ENCODE results near the gene CBX3. TPM values are rescaled to one million over a fixed set of nuclear protein-coding genes. Genes with fewer than 3 reads are reported as not detected.
"Not testable (repeated sequence)": the region's sequence is repeated elsewhere in the genome, so short reads cannot be mapped to it uniquely, and the experiment has no call there.

CBX3 gene
- total RNA-seq: 100 to 1,000 TPM; 103 to 126 (median 109) TPM
- 196 TPM for total RNA-seq (2013)

DNA sequence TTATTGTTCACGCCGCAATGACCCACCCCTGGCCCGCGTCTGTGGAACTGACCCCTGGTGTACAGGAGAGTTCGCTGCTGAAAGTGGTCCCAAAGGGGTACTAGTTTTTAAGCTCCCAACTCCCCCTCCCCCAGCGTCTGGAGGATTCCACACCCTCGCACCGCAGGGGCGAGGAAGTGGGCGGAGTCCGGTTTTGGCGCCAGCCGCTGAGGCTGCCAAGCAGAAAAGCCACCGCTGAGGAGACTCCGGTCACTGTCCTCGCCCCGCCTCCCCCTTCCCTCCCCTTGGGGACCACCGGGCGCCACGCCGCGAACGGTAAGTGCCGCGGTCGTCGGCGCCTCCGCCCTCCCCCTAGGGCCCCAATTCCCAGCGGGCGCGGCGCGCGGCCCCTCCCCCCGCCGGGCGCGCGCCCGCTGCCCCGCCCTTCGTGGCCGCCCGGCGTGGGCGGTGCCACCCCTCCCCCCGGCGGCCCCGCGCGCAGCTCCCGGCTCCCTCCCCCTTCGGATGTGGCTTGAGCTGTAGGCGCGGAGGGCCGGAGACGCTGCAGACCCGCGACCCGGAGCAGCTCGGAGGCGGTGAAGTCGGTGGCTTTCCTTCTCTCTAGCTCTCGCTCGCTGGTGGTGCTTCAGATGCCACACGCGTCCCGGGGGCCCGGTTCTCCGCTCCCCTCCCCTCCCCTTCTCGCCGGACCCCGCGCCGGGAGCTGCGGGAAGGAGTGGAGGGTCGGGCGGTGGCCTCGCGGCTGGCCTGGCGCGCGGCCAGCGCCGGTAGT, at the start of gene CBX3:
TSS of gene CBX3 (plus strand) at position 499 of the 772 bp plus-strand sequence. CDS start 1,254 bp downstream, outside the sequence.
- H3K4me3 ChIP-seq (ENCODE audit: low read length): peak within 1 kb of the TSS; percentile 87
- Mint-ChIP-seq H3K27ac (peak within 1 kb of the TSS; percentile 100), H3K27me3 (ENCODE audit: low read depth in 2 of 2) (peaks cover 2 to 5% of the 10 kb centered on the region in 2 donors), H3K36me3 (peaks cover 47% of the 10 kb centered on the region), H3K4me1 (peaks cover 78 to 82% of the 10 kb centered on the region in 2 donors), H3K9me3 (no peaks in the 10 kb centered on the region), H3K4me3 (peak within 1 kb of the TSS; percentile 100)
- no peak for TF ChIP-seq CTCF (IDR thresholded peaks at IDR 0.05)
- H3K36me3 ChIP-seq (ENCODE audit: control insufficient read depth, insufficient read depth, low read length): peaks cover 22% of the 10 kb centered on the region
- no peaks in the 10 kb centered on the region for H3K27me3 ChIP-seq (ENCODE audit: control insufficient read depth, insufficient read depth, low read length)
- ATAC-seq (peak; percentile 47 to 71 (median 63)), DNase-seq (peak; percentile 93)
- H3K4me1 ChIP-seq (ENCODE audit: control insufficient read depth, insufficient read depth, low read length): peaks cover 14% of the 10 kb centered on the region
- intact Hi-C loops (cut with micrococcal nuclease): loop anchor here (1.0 to 5.0 kb wide), 4 partner anchors 76 to 309 kb away; no protein-coding TSS in a partner anchor
- H3K9me3 ChIP-seq (ENCODE audit: control insufficient read depth, insufficient read depth, low read length): no peaks in the 10 kb centered on the region
- under 1% methylated on average over 70 of the region's 86 CpGs for WGBS (ENCODE audit: insufficient coverage)
- H3K27ac ChIP-seq (ENCODE audit: low read length): peak within 1 kb of the TSS; percentile 95

DNA sequence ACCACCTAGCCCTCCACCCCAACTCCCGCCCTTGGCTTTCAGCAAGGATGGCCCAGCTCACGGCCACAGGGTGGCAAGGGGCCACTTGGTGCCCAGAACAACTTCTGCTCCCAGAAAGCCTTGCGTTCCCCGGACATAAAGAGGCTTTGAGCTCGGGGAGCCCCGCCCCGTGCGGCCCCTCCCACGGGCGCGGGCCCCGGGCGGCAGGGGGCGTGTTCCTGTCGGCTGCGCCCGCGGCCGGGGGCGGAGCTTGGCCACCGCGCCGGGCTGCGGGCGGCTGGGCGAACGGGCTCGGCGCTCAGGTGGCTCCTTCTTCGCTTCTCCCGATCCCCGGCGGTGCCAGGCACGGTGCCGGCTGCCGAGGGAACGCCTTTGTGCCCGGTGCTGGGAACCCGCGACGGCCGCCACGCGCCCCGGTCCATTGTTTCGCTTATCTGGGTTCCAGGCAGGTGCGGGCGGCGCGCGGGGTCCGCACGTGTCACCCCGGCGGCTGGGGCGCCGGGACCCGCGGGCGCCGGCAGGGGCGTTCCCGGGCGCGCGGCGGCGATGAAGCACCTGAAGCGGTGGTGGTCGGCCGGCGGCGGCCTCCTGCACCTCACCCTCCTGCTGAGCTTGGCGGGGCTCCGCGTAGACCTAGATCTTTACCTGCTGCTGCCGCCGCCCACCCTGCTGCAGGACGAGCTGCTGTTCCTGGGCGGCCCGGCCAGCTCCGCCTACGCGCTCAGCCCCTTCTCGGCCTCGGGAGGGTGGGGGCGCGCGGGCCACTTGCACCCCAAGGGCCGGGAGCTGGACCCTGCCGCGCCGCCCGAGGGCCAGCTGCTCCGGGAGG, 49.4 kb upstream of the CBX3 start, which contains the start of gene NFE2L3:
TSS of gene NFE2L3 (plus strand) at position 246 of the 829 bp plus-strand sequence. CDS start at position 547, 301 bp downstream.
- H3K27me3 Mint-ChIP-seq (ENCODE audit: low read depth in 2 of 2): peaks cover 11 to 12% of the 10 kb centered on the region in 2 donors
- no peaks in the 10 kb centered on the region for H3K27me3 ChIP-seq (ENCODE audit: control insufficient read depth, insufficient read depth, low read length)
- no peaks in the 10 kb centered on the region for H3K36me3 ChIP-seq (ENCODE audit: control insufficient read depth, insufficient read depth, low read length)
- no peaks in the 10 kb centered on the region for H3K9me3 ChIP-seq (ENCODE audit: control insufficient read depth, insufficient read depth, low read length)
- intact Hi-C loops (cut with micrococcal nuclease): loop anchor here (2.0 kb wide), 1 partner anchor 47 kb away; no protein-coding TSS in a partner anchor
- H3K9me3 Mint-ChIP-seq: no peaks in the 10 kb centered on the region
- peaks cover 32 to 40% of the 10 kb centered on the region in 2 donors for H3K4me1 Mint-ChIP-seq
- peak; percentile 79 to 91 (median 89) for ATAC-seq
- peak within 1 kb of the TSS; percentile 85 for H3K4me3 Mint-ChIP-seq
- peak; percentile 69 to 91 for DNase-seq
- peak within 1 kb of the TSS; percentile 52 for H3K27ac ChIP-seq (ENCODE audit: low read length)
- peak within 1 kb of the TSS; percentile 47 to 82 for H3K27ac Mint-ChIP-seq
- peak within 1 kb of the TSS; percentile 52 for H3K4me3 ChIP-seq (ENCODE audit: low read length)
- WGBS (ENCODE audit: insufficient coverage): under 1% methylated on average over 95 of the region's 95 CpGs
- H3K36me3 Mint-ChIP-seq: no peaks in the 10 kb centered on the region
- TF ChIP-seq CTCF (IDR thresholded peaks at IDR 0.05): no peak
- H3K4me1 ChIP-seq (ENCODE audit: control insufficient read depth, insufficient read depth, low read length): peaks cover 44% of the 10 kb centered on the region

DNA sequence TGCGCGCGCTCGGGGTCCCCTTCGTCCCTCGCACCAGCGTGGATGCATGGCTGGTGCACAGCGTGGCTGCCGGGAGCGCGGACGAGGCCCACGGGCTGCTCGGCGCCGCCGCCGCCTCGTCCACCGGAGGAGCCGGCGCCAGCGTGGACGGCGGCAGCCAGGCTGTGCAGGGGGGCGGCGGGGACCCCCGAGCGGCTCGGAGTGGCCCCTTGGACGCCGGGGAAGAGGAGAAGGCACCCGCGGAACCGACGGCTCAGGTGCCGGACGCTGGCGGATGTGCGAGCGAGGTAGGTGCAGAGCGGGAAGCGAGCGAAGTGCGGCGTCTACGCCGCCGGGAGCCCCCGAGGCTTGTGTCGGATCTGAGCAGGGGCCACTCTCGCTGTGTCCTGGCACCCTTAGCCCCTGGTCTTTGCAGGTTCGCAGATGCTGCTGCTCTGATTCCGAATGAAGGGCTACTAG, 48.7 kb upstream of the CBX3 start:
- peak in 2 of 3 donors; percentile 14 to 18 for ATAC-seq
- intact Hi-C loops (cut with micrococcal nuclease): loop anchor here (2.0 kb wide), 1 partner anchor 46 kb away; no protein-coding TSS in a partner anchor
- WGBS (ENCODE audit: insufficient coverage): under 1% methylated on average over 54 of the region's 54 CpGs
- Mint-ChIP-seq H3K4me3 (peak overlapping the region; percentile 85), H3K27me3 (ENCODE audit: low read depth in 2 of 2) (peaks cover 11 to 12% of the 10 kb centered on the region in 2 donors), H3K27ac (peak overlapping the region in 1 of 2 donors; percentile 72), H3K4me1 (peaks cover 32 to 40% of the 10 kb centered on the region in 2 donors)
- DNase-seq: peak in 1 of 2 donors; percentile 67
- Histone ChIP-seq H3K4me1 (ENCODE audit: control insufficient read depth, insufficient read depth, low read length) (peaks cover 46% of the 10 kb centered on the region), H3K27ac (ENCODE audit: low read length) (peak overlapping the region; percentile 9), H3K4me3 (ENCODE audit: low read length) (peak overlapping the region; percentile 28)
- not testable (repeated sequence) for H3K9me3 Mint-ChIP-seq; H3K36me3 ChIP-seq (ENCODE audit: control insufficient read depth, insufficient read depth, low read length); H3K9me3 ChIP-seq (ENCODE audit: control insufficient read depth, insufficient read depth, low read length); H3K36me3 Mint-ChIP-seq; H3K27me3 ChIP-seq (ENCODE audit: control insufficient read depth, insufficient read depth, low read length)

Data from natural killer cell (primary cell).